Mammary epithelial cell (primary cell): ENCODE measurements around the gene PASK.

Experiments used
- EZH2 ChIP-seq: IDR thresholded peaks from 2 replicates; pipeline ENCODE4 v1.6.1; 2012; ENCODE audit warnings: low read length, inconsistent platforms, borderline replicate concordance
- TF ChIP-seq, protein P1 (sequence below), 2 donors: IDR thresholded peaks in 1 of 2; conservative IDR thresholded peaks in 1 of 2; 2 replicates each; pipeline ENCODE4 v1.5.1; 2011 to 2012; ENCODE audit warnings: inconsistent platforms in 2 of 2, low read length in 2 of 2, mild to moderate bottlenecking in 2 of 2, control low read depth in 1 of 2, low read depth in 1 of 2; ENCODE audit not compliant: insufficient read depth in 1 of 2; ENCODE audit errors: extremely low read depth in 1 of 2

DNA sequence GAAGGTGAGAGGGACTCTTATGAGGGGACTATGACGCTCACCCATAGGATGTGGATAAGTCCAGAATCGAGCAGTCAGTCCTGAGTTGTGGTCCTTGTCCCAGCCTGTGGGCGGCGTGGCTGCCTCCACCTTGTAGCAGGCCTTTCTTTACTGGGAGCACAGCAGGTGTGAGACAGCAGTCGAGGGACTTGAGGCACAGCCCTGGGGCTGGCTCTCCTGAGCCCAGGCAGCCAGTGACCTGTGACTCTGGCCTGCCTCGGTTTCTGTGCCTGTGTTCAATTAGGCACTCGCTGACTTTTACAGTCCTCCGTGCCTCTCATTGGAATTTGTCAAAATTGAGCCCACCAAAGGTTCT, 9.3 kb upstream of the PASK start:
- TF ChIP-seq, protein P1, sequence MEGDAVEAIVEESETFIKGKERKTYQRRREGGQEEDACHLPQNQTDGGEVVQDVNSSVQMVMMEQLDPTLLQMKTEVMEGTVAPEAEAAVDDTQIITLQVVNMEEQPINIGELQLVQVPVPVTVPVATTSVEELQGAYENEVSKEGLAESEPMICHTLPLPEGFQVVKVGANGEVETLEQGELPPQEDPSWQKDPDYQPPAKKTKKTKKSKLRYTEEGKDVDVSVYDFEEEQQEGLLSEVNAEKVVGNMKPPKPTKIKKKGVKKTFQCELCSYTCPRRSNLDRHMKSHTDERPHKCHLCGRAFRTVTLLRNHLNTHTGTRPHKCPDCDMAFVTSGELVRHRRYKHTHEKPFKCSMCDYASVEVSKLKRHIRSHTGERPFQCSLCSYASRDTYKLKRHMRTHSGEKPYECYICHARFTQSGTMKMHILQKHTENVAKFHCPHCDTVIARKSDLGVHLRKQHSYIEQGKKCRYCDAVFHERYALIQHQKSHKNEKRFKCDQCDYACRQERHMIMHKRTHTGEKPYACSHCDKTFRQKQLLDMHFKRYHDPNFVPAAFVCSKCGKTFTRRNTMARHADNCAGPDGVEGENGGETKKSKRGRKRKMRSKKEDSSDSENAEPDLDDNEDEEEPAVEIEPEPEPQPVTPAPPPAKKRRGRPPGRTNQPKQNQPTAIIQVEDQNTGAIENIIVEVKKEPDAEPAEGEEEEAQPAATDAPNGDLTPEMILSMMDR (conservative IDR thresholded peaks at IDR 0.05 in 1 of 2, IDR thresholded peaks at IDR 0.05 in 1 of 2; ENCODE audit: extremely low read depth in 1 of 2, insufficient read depth in 1 of 2, low read depth in 1 of 2, low read length in 2 of 2): no peak
- no peak for TF ChIP-seq EZH2
